Small intestine (tissue), 7 donors: ENCODE data around the gene C20orf144. TPM values are rescaled to one million over a fixed set of nuclear protein-coding genes. Genes with fewer than 3 reads are reported as not detected.

Source experiments
- DNase-seq, 2 donors: peaks; one replicate each; pipeline versions ENCODE4 v3.0.0 to v3.0.0-alpha.2; 2013
- FAIRE-seq: peaks from 2 replicates; lab custom pipeline; 2012; peaks lifted over from hg19 to GRCh38; lab: Jason Lieb, UNC
- H3K27ac ChIP-seq, 3 donors: one replicate each; pipeline ENCODE4 v1.5.1; 2013; ENCODE audit warnings: low read length in 2 of 3, mild to moderate bottlenecking in 2 of 3, control low read depth in 1 of 3, inconsistent platforms in 1 of 3, low read depth in 1 of 3, moderate library complexity in 1 of 3
- H3K27me3 ChIP-seq, 3 donors: one replicate each; pipeline ENCODE4 v1.6.1; 2013; ENCODE audit warnings: low read length in 3 of 3, inconsistent platforms in 1 of 3; ENCODE audit not compliant: control insufficient read depth in 3 of 3, insufficient read depth in 3 of 3
- H3K36me3 ChIP-seq, 3 donors: one replicate each; pipeline ENCODE4 v1.6.1; 2013; ENCODE audit warnings: low read length in 3 of 3, inconsistent platforms in 1 of 3, low read depth in 1 of 3, mild to moderate bottlenecking in 1 of 3, moderate library complexity in 1 of 3; ENCODE audit not compliant: control insufficient read depth in 3 of 3, insufficient read depth in 2 of 3
- H3K4me1 ChIP-seq, 3 donors: one replicate each; pipeline ENCODE4 v1.6.1; 2013; ENCODE audit warnings: low read length in 2 of 3, inconsistent platforms in 1 of 3, low read depth in 1 of 3, mild to moderate bottlenecking in 1 of 3, moderate library complexity in 1 of 3; ENCODE audit not compliant: control insufficient read depth in 3 of 3, insufficient read depth in 2 of 3
- H3K4me3 ChIP-seq, 3 donors: one replicate each; pipeline ENCODE4 v1.5.1; 2013; ENCODE audit warnings: low read length in 3 of 3, control low read depth in 1 of 3, inconsistent platforms in 1 of 3, low read depth in 1 of 3, mild to moderate bottlenecking in 1 of 3, moderate library complexity in 1 of 3
- H3K9me3 ChIP-seq, 2 donors: one replicate each; pipeline ENCODE4 v1.6.1; 2013; ENCODE audit warnings: low read depth in 1 of 2, low read length in 1 of 2; ENCODE audit not compliant: control insufficient read depth in 2 of 2, insufficient read depth in 1 of 2
- WGBS, 3 donors: extraction: QIAGEN DNeasy Blood & Tissue Kit; methylation state at CpG; one replicate each; pipeline ENCODE4 v1.1.7; 2013; 5-methylcytosine and 5-hydroxymethylcytosine counted together
- polyA plus RNA-seq, 4 donors: library from polyadenylated mRNA; stranded (reverse) in 3 of 4; unstranded in 1 of 4; fragments of 200-250 nt in 3 of 4; fragments of 120-200 nt in 1 of 4; gene quantifications; one replicate each; pipeline versions ENCODE4 v1.2.1 to v1.2.3, GENCODE V29; 2013
- donor health status: healthy with polysubstance abuse.
- donor health status: control.
- donor health status: control.
- donor health status: Bipolar disorder and iron deficiency.
- donor health status: healthy.

Gene C20orf144
- polyA plus RNA-seq, 4 donors: 0.07 to 0.41 TPM; not detected in 2

GRCh38 chr20:33651562-33652048 lies 10.5 kb upstream of the C20orf144 start:
- 15 to 64% (median 42%) methylated on average over 13 of the region's 13 CpGs for WGBS, 3 donors
- Histone ChIP-seq H3K27ac (peak overlapping the region in 1 of 3 donors; percentile 3), H3K4me1 (peaks cover 0 to 39% (median 0%) of the 10 kb centered on the region in 3 donors), H3K27me3 (no peaks in the 10 kb centered on the region), H3K9me3 (no peaks in the 10 kb centered on the region), H3K4me3 (no peak overlapping the region), H3K36me3 (peaks cover 0 to 37% (median 0%) of the 10 kb centered on the region in 3 donors)
- FAIRE-seq: no peak
- DNase-seq: peak in 1 of 2 donors; percentile 56

GRCh38 chr20:33653218-33653899 lies 8.8 kb upstream of the C20orf144 start:
- peaks cover 0 to 38% (median 0%) of the 10 kb centered on the region in 3 donors for H3K36me3 ChIP-seq
- FAIRE-seq: no peak
- peak overlapping the region in 2 of 3 donors; percentile 53 to 89 for H3K27ac ChIP-seq
- 19 to 37% (median 36%) methylated on average over 16 of the region's 16 CpGs for WGBS, 3 donors
- H3K27me3 ChIP-seq: no peaks in the 10 kb centered on the region
- no peaks in the 10 kb centered on the region for H3K9me3 ChIP-seq
- H3K4me1 ChIP-seq: peaks cover 0 to 39% (median 0%) of the 10 kb centered on the region in 3 donors
- peak; percentile 73 to 89 for DNase-seq
- H3K4me3 ChIP-seq: no peak overlapping the region

- Histone ChIP-seq H3K4me1 (peaks cover 0 to 37% (median 0%) of the 10 kb centered on the region in 3 donors), H3K27ac (peak overlapping the region; percentile 43 to 89 (median 86)), H3K4me3 (no peak overlapping the region), H3K9me3 (no peaks in the 10 kb centered on the region), H3K27me3 (no peaks in the 10 kb centered on the region), H3K36me3 (peaks cover 0 to 41% (median 0%) of the 10 kb centered on the region in 3 donors)
- no peak for FAIRE-seq
- 22 to 65% (median 40%) methylated on average over 11 of the region's 11 CpGs for WGBS, 3 donors
- peak; percentile 96 to 99 for DNase-seq
Observed at GRCh38 chr20:33653900-33654596, 8.1 kb upstream of the C20orf144 start.

- DNase-seq (peak; percentile 20 to 49), FAIRE-seq (no peak)
- H3K4me1 ChIP-seq: peaks cover 0 to 33% (median 0%) of the 10 kb centered on the region in 3 donors
- 30 to 60% (median 48%) methylated on average over 14 of the region's 14 CpGs for whole genome bisulfite sequencing, 3 donors
- no peak overlapping the region for H3K4me3 ChIP-seq
- H3K27me3 ChIP-seq: no peaks in the 10 kb centered on the region
- H3K9me3 ChIP-seq: no peaks in the 10 kb centered on the region
- peaks cover 0 to 44% (median under 1%) of the 10 kb centered on the region in 3 donors for H3K36me3 ChIP-seq
- H3K27ac ChIP-seq: peak overlapping the region; percentile 43 to 89 (median 86)
Observed at GRCh38 chr20:33654680-33655161, 7.4 kb upstream of the C20orf144 start.

GRCh38 chr20:33655164-33655563 lies 7.0 kb upstream of the C20orf144 start:
- DNase-seq: no peak
- peak overlapping the region in 2 of 3 donors; percentile 86 to 89 for H3K27ac ChIP-seq
- WGBS, 3 donors: 24 to 53% (median 30%) methylated on average over 4 of the region's 4 CpGs

GRCh38 chr20:33656010-33656782 lies 5.9 kb upstream of the C20orf144 start:
- peaks cover 0 to 56% (median 2%) of the 10 kb centered on the region in 3 donors for H3K36me3 ChIP-seq
- H3K4me1 ChIP-seq: peaks cover 0 to 28% (median 0%) of the 10 kb centered on the region in 3 donors
- FAIRE-seq (no peak), DNase-seq (no peak)
- H3K9me3 ChIP-seq: no peaks in the 10 kb centered on the region
- H3K27me3 ChIP-seq: no peaks in the 10 kb centered on the region
- no peak overlapping the region for H3K4me3 ChIP-seq
- no peak overlapping the region for H3K27ac ChIP-seq
- WGBS, 3 donors: 93 to 98% (median 97%) methylated on average over 10 of the region's 10 CpGs

More at GRCh38 chr20:33655164-33655563, 7.0 kb upstream of the C20orf144 start:
- peaks cover 0 to 46% (median 2%) of the 10 kb centered on the region in 3 donors for H3K36me3 ChIP-seq
- H3K4me3 ChIP-seq: no peak overlapping the region
- no peaks in the 10 kb centered on the region for H3K9me3 ChIP-seq
- peaks cover 0 to 33% (median 0%) of the 10 kb centered on the region in 3 donors for H3K4me1 ChIP-seq
- H3K27me3 ChIP-seq: no peaks in the 10 kb centered on the region
- FAIRE-seq: no peak

GRCh38 chr20:33656783-33657703 lies 5.1 kb upstream of the C20orf144 start:
- FAIRE-seq (no peak), DNase-seq (no peak)
- WGBS, 3 donors: 91 to 97% (median 95%) methylated on average over 17 of the region's 17 CpGs
- no peaks in the 10 kb centered on the region for H3K9me3 ChIP-seq
- H3K4me3 ChIP-seq: no peak overlapping the region
- H3K27ac ChIP-seq: no peak overlapping the region
- H3K4me1 ChIP-seq: peaks cover 0 to 25% (median 0%) of the 10 kb centered on the region in 3 donors
- H3K36me3 ChIP-seq: peaks cover 0 to 57% (median 2%) of the 10 kb centered on the region in 3 donors
- no peaks in the 10 kb centered on the region for H3K27me3 ChIP-seq
